ENCODE results near the gene CRYL1. TPM values are rescaled to one million over a fixed set of nuclear protein-coding genes. Genes with fewer than 3 reads are reported as not detected.
"Not testable (repeated sequence)": the region's sequence is repeated elsewhere in the genome, so short reads cannot be mapped to it uniquely, and the experiment has no call there.

CRYL1 gene
- polyA plus RNA-seq, 1 donor = 26.3 TPM

GRCh38 chr13:20456737-20457136, 68.9 kb downstream of the CRYL1 start:
- no peak for DNase-seq (ENCODE audit: low read depth)

GRCh38 chr13:20451397-20451796, 74.3 kb downstream of the CRYL1 start:
- no peak for DNase-seq (ENCODE audit: low read depth)

GRCh38 chr13:20448470-20448869, 77.2 kb downstream of the CRYL1 start:
- DNase-seq (ENCODE audit: low read depth) = no peak

GRCh38 chr13:20446900-20447299, 78.8 kb downstream of the CRYL1 start:
- no peak for DNase-seq (ENCODE audit: low read depth)

- DNase-seq (ENCODE audit: low read depth) = no peak
These were observed 79.3 kb downstream of the CRYL1 start for GRCh38 chr13:20446405-20446804.

- no peak for DNase-seq (ENCODE audit: low read depth)
These were observed 82.8 kb downstream of the CRYL1 start for GRCh38 chr13:20442798-20443381.

GRCh38 chr13:20442375-20442774, 83.3 kb downstream of the CRYL1 start:
- no peak for DNase-seq (ENCODE audit: low read depth)

- DNase-seq (ENCODE audit: low read depth) = no peak
These were observed 83.8 kb downstream of the CRYL1 start for GRCh38 chr13:20441879-20442278.

- no peak for DNase-seq (ENCODE audit: low read depth)
These were observed 84.6 kb downstream of the CRYL1 start for GRCh38 chr13:20441056-20441455.

- DNase-seq (ENCODE audit: low read depth) = no peak
These were observed 86.4 kb downstream of the CRYL1 start for GRCh38 chr13:20439261-20439660.

GRCh38 chr13:20438801-20439200, 86.9 kb downstream of the CRYL1 start:
- DNase-seq (ENCODE audit: low read depth) = no peak

- no peak for DNase-seq (ENCODE audit: low read depth)
These were observed 89.2 kb downstream of the CRYL1 start for GRCh38 chr13:20436505-20436904.

GRCh38 chr13:20435616-20436368, 89.9 kb downstream of the CRYL1 start:
- DNase-seq (ENCODE audit: low read depth) = no peak

- DNase-seq (ENCODE audit: low read depth) = not testable (repeated sequence)
These were observed 91.4 kb downstream of the CRYL1 start for GRCh38 chr13:20434210-20434609.

GRCh38 chr13:20431687-20432384, 93.8 kb downstream of the CRYL1 start:
- no peak for DNase-seq (ENCODE audit: low read depth)

- no peak for DNase-seq (ENCODE audit: low read depth)
These were observed 94.6 kb downstream of the CRYL1 start for GRCh38 chr13:20431080-20431479.

GRCh38 chr13:20430296-20430695, 95.4 kb downstream of the CRYL1 start:
- DNase-seq (ENCODE audit: low read depth) = no peak

GRCh38 chr13:20429682-20430081, 96.0 kb downstream of the CRYL1 start:
- DNase-seq (ENCODE audit: low read depth) = no peak

GRCh38 chr13:20428666-20429644, 96.7 kb downstream of the CRYL1 start:
- DNase-seq (ENCODE audit: low read depth) = no peak

GRCh38 chr13:20426766-20427448, 98.8 kb downstream of the CRYL1 start:
- no peak for DNase-seq (ENCODE audit: low read depth)

GRCh38 chr13:20425819-20426219, 99.8 kb downstream of the CRYL1 start:
- no peak for DNase-seq (ENCODE audit: low read depth)
